Measurements from ENCODE around the gene SALL3.

SALL3 gene

DNA sequence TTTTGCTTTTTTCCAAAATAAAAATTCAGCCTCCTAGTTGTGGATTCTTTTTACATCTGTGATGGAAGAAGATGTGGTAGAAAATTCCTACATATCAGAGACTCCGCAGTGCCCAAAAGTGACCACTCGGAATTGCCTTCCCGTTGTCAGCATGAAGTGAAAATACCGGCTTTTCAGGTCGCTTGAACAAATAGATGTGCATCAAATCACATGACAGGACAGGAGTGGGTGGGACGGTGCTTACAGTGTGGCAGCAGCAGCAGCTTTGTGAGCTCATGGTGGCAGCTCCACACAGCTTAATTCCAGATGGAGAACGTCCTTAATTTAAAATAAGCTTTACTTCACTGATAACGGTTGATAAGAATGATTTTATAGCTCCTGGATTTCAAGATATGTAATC is 20.3 kb downstream of the SALL3 start (continued):
- TF ChIP-seq TCF4 (CRISPR knock-in tag; IDR thresholded peaks at IDR 0.05; ENCODE audit: borderline replicate concordance): no peak
- TF ChIP-seq SNAI2 (CRISPR knock-in tag; IDR thresholded peaks at IDR 0.05): no peak
- TF ChIP-seq RARB (CRISPR knock-in tag; IDR thresholded peaks at IDR 0.05): no peak
- no peak for TF ChIP-seq ZC3H10 (CRISPR knock-in tag; IDR thresholded peaks at IDR 0.05)

DNA sequence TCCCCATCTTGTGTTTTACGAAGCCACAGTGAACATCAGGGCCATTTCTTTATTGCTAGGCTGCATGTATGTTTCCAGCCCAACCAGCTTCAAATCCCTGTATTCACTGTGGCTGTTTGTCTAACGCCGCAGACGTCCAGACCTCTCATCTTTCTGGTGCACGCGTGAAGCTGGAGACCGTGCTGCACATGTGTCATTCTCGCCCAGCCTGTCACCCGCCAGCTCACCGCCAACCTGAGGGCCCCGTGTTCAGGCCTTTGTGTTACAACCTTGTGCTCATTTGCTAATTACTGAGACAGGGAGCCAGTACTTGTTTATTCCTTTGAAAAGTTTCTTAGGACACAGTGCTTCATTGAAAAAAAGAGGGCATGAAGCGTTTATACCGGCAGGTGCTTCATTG is 21.4 kb downstream of the SALL3 start:
- ATAC-seq: no peak
- TF ChIP-seq, protein P1, sequence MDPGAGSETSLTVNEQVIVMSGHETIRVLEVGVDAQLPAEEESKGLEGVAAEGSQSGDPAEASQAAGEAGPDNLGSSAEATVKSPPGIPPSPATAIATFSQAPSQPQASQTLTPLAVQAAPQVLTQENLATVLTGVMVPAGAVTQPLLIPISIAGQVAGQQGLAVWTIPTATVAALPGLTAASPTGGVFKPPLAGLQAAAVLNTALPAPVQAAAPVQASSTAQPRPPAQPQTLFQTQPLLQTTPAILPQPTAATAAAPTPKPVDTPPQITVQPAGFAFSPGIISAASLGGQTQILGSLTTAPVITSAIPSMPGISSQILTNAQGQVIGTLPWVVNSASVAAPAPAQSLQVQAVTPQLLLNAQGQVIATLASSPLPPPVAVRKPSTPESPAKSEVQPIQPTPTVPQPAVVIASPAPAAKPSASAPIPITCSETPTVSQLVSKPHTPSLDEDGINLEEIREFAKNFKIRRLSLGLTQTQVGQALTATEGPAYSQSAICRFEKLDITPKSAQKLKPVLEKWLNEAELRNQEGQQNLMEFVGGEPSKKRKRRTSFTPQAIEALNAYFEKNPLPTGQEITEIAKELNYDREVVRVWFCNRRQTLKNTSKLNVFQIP (CRISPR knock-in tag; IDR thresholded peaks at IDR 0.05; ENCODE audit: borderline replicate concordance, low read depth): no peak
- TF ChIP-seq, protein P2, sequence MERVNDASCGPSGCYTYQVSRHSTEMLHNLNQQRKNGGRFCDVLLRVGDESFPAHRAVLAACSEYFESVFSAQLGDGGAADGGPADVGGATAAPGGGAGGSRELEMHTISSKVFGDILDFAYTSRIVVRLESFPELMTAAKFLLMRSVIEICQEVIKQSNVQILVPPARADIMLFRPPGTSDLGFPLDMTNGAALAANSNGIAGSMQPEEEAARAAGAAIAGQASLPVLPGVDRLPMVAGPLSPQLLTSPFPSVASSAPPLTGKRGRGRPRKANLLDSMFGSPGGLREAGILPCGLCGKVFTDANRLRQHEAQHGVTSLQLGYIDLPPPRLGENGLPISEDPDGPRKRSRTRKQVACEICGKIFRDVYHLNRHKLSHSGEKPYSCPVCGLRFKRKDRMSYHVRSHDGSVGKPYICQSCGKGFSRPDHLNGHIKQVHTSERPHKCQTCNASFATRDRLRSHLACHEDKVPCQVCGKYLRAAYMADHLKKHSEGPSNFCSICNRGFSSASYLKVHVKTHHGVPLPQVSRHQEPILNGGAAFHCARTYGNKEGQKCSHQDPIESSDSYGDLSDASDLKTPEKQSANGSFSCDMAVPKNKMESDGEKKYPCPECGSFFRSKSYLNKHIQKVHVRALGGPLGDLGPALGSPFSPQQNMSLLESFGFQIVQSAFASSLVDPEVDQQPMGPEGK (CRISPR knock-in tag; IDR thresholded peaks at IDR 0.05; ENCODE audit: borderline replicate concordance): no peak
- TF ChIP-seq TCF4 (CRISPR knock-in tag; IDR thresholded peaks at IDR 0.05; ENCODE audit: borderline replicate concordance) (no peak), OSR1 (CRISPR knock-in tag; IDR thresholded peaks at IDR 0.05) (no peak), ZC3H10 (CRISPR knock-in tag; IDR thresholded peaks at IDR 0.05) (no peak), ARNTL (CRISPR knock-in tag; IDR thresholded peaks at IDR 0.05; ENCODE audit: borderline replicate concordance, low read depth) (no peak)

DNA sequence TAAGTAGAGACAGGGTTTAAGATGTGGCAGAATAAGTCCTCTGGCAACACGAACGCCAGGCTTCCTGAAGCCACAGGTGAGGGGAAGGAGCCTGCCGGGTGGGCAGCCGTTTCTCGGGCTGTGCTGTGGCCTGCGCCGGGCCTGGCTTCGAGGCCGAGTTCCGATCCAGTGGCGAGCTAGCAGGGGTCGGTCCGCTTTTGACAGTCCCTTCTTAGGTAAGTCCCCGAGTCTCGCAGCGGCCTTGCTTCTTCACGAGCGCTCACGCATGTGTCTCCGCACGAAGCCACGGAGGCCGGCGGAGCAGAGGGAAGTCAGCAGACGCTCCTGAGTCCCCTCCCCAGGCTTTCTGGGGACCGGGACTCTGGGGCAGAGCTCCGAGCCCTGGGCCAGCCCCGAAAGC is 26.0 kb downstream of the SALL3 start:
- no peak for ATAC-seq
- TF ChIP-seq TCF4 (CRISPR knock-in tag; IDR thresholded peaks at IDR 0.05; ENCODE audit: borderline replicate concordance) (no peak), ZNF70 (CRISPR knock-in tag; IDR thresholded peaks at IDR 0.05) (no peak), TOX (CRISPR knock-in tag; IDR thresholded peaks at IDR 0.05; ENCODE audit: borderline replicate concordance) (no peak), ZC3H10 (CRISPR knock-in tag; IDR thresholded peaks at IDR 0.05) (no peak), OSR1 (CRISPR knock-in tag; IDR thresholded peaks at IDR 0.05) (no peak), RARB (CRISPR knock-in tag; IDR thresholded peaks at IDR 0.05) (no peak), CSDC2 (CRISPR knock-in tag; IDR thresholded peaks at IDR 0.05) (no peak), ESRRG (CRISPR knock-in tag; IDR thresholded peaks at IDR 0.05) (no peak), GLIS3 (CRISPR knock-in tag; IDR thresholded peaks at IDR 0.05) (no peak), ARNTL (CRISPR knock-in tag; IDR thresholded peaks at IDR 0.05; ENCODE audit: borderline replicate concordance, low read depth) (no peak), ZNF8 (CRISPR knock-in tag; IDR thresholded peaks at IDR 0.05) (no peak)
- TF ChIP-seq, protein P3, sequence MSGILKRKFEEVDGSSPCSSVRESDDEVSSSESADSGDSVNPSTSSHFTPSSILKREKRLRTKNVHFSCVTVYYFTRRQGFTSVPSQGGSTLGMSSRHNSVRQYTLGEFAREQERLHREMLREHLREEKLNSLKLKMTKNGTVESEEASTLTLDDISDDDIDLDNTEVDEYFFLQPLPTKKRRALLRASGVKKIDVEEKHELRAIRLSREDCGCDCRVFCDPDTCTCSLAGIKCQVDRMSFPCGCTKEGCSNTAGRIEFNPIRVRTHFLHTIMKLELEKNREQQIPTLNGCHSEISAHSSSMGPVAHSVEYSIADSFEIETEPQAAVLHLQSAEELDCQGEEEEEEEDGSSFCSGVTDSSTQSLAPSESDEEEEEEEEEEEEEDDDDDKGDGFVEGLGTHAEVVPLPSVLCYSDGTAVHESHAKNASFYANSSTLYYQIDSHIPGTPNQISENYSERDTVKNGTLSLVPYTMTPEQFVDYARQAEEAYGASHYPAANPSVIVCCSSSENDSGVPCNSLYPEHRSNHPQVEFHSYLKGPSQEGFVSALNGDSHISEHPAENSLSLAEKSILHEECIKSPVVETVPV (CRISPR knock-in tag; IDR thresholded peaks at IDR 0.05): no peak
- TF ChIP-seq, protein P2 (CRISPR knock-in tag; IDR thresholded peaks at IDR 0.05; ENCODE audit: borderline replicate concordance): no peak

DNA sequence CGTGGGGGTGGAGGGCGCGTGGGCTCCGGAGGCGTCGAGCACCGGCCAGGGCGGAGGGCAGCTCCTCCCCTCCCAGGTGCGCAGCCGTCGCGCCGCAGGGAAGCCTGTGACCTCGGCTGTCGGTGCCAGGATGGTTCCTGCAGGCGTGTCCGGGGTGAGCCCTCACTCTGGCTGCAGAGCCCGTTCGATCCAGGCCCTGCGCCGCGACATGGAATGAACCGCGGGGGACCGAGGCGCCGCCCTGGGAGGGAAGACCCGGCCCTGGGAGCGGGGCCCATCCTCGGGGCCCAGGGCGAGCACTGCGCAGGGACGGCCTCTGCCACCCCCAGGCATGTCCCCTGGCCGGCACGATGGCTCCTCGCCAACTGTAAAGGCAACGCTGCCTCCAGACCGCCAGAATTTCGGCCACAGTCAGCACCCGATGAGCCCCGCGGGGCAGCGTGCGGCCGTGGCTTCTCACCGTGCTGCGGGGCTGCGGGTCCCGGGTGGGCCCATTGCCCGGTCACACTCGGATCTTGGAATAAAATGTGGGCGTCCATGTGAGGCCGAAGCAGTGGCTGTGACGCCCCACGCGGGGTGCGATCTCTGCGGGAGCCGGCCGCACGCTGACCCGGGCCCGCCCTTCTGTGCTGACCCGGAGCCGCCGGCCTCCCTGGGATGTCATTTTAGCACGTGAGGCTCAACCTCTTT is 26.6 kb downstream of the SALL3 start:
- TF ChIP-seq OSR1 (CRISPR knock-in tag; IDR thresholded peaks at IDR 0.05) (no peak), GLIS3 (CRISPR knock-in tag; IDR thresholded peaks at IDR 0.05) (no peak), ZFP30 (CRISPR knock-in tag; IDR thresholded peaks at IDR 0.05) (no peak), RARB (CRISPR knock-in tag; IDR thresholded peaks at IDR 0.05) (no peak), ZNF565 (CRISPR knock-in tag; conservative IDR thresholded peaks at IDR 0.05; ENCODE audit: low read depth) (no peak), ARNTL (CRISPR knock-in tag; IDR thresholded peaks at IDR 0.05; ENCODE audit: borderline replicate concordance, low read depth) (no peak), TCF4 (CRISPR knock-in tag; IDR thresholded peaks at IDR 0.05; ENCODE audit: borderline replicate concordance) (no peak)
- TF ChIP-seq, protein P4, sequence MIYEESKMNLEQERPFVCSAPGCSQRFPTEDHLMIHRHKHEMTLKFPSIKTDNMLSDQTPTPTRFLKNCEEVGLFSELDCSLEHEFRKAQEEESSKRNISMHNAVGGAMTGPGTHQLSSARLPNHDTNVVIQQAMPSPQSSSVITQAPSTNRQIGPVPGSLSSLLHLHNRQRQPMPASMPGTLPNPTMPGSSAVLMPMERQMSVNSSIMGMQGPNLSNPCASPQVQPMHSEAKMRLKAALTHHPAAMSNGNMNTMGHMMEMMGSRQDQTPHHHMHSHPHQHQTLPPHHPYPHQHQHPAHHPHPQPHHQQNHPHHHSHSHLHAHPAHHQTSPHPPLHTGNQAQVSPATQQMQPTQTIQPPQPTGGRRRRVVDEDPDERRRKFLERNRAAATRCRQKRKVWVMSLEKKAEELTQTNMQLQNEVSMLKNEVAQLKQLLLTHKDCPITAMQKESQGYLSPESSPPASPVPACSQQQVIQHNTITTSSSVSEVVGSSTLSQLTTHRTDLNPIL (CRISPR knock-in tag; IDR thresholded peaks at IDR 0.05; ENCODE audit: low read depth): no peak
- TF ChIP-seq, protein P1 (CRISPR knock-in tag; IDR thresholded peaks at IDR 0.05; ENCODE audit: borderline replicate concordance, low read depth): no peak
- TF ChIP-seq, protein P2 (CRISPR knock-in tag; IDR thresholded peaks at IDR 0.05; ENCODE audit: borderline replicate concordance): no peak
- ATAC-seq: no peak
